DND-41 (cell line): Measurements from ENCODE around the gene TPO.

ENCODE experiments used
- EZH2 ChIP-seq: IDR thresholded peaks from 3 replicates; pipeline ENCODE4 v1.6.1; 2012; ENCODE audit warnings: borderline replicate concordance, low read depth, mild to moderate bottlenecking, moderate library complexity, low read length, inconsistent platforms; ENCODE audit not compliant: severe bottlenecking
- TF ChIP-seq, protein P1 (sequence below): IDR thresholded peaks from 2 replicates; pipeline ENCODE4 v1.5.1; 2012; ENCODE audit warnings: borderline replicate concordance, low read length, moderate library complexity, mild to moderate bottlenecking; ENCODE audit not compliant: poor library complexity, severe bottlenecking; ENCODE audit errors: extremely low read depth

DNA sequence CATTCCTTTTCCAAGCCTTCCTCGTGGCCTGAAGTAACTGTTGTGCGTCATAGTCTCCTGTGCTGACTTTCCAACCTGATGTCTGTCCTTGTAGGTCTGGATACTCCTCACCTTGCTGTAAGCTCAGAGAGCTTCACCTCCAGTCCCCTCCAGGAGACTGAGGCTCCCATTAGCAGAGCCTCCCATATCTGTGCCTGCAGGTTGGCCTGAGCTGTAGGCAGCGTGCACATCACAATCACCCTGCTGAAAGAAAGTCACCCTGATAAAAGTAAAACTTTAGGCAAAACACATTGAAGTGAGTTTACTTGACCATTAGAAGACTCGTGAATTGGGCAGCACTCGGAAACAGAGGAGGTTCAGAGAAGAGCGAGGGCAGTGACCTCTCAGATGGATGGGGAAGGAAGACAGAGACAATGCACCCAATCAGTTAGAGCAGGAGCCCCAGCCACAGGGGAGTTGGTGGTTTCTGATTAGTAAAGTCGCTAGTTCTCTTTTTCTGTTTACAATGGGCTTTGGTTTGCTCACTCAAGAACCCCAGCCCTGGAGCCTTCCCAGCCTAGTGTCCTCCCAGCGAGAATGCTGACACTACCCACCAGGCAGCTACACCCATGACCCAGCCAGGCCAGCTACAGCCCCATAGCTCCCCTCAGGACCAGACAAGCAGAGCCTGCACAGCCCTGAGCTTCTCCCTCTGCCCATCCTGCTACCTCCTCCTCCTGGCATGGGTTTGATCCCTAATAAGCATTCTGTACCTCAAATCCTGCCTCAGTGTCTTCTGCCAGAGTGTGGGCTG is 12.1 kb upstream of the TPO start:
- TF ChIP-seq, protein P1, sequence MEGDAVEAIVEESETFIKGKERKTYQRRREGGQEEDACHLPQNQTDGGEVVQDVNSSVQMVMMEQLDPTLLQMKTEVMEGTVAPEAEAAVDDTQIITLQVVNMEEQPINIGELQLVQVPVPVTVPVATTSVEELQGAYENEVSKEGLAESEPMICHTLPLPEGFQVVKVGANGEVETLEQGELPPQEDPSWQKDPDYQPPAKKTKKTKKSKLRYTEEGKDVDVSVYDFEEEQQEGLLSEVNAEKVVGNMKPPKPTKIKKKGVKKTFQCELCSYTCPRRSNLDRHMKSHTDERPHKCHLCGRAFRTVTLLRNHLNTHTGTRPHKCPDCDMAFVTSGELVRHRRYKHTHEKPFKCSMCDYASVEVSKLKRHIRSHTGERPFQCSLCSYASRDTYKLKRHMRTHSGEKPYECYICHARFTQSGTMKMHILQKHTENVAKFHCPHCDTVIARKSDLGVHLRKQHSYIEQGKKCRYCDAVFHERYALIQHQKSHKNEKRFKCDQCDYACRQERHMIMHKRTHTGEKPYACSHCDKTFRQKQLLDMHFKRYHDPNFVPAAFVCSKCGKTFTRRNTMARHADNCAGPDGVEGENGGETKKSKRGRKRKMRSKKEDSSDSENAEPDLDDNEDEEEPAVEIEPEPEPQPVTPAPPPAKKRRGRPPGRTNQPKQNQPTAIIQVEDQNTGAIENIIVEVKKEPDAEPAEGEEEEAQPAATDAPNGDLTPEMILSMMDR: no peak
- TF ChIP-seq EZH2: no peak
